Glutamatergic neuron (in vitro differentiated cells): ENCODE results near the gene CCHCR1. TPM values are rescaled to one million over a fixed set of nuclear protein-coding genes. Genes with fewer than 3 reads are reported as not detected.

ENCODE experiments used
- DNase-seq: peaks from one replicate; pipeline ENCODE4 v3.0.0; 2022
- H3K27ac Mint-ChIP-seq: one replicate; pipeline ENCODE4 v1.8.0; 2020; ENCODE audit warnings: mild to moderate bottlenecking, mixed read lengths, inconsistent platforms; ENCODE audit not compliant: unreplicated experiment
- H3K27me3 Mint-ChIP-seq: one replicate; pipeline ENCODE4 v1.8.0; 2020; ENCODE audit warnings: mild to moderate bottlenecking, moderate library complexity, mixed read lengths, inconsistent platforms; ENCODE audit not compliant: unreplicated experiment
- H3K36me3 Mint-ChIP-seq: one replicate; pipeline ENCODE4 v1.8.0; 2020; ENCODE audit warnings: mild to moderate bottlenecking, mixed read lengths, inconsistent platforms; ENCODE audit not compliant: unreplicated experiment
- H3K4me1 Mint-ChIP-seq: one replicate; pipeline ENCODE4 v1.8.0; 2020; ENCODE audit warnings: mild to moderate bottlenecking, low read depth, mixed read lengths, inconsistent platforms; ENCODE audit not compliant: unreplicated experiment
- H3K4me3 Mint-ChIP-seq: one replicate; pipeline ENCODE4 v1.8.0; 2020; ENCODE audit warnings: mild to moderate bottlenecking, mixed read lengths, inconsistent platforms; ENCODE audit not compliant: unreplicated experiment
- H3K9me3 Mint-ChIP-seq: one replicate; pipeline ENCODE4 v1.8.0; 2020; ENCODE audit warnings: mild to moderate bottlenecking, moderate library complexity, mixed read lengths, inconsistent platforms; ENCODE audit not compliant: unreplicated experiment
- CTCF ChIP-seq: fragments of 200-600 bp; sonication (generic); IDR thresholded peaks from one replicate; pipeline ENCODE4 v1.5.0; 2021; ENCODE audit not compliant: partially characterized antibody, unreplicated experiment
- total RNA-seq: library from RNA; stranded (reverse); fragmentation: NEBNext Ultra II Directional; extraction: Animal tissue kit (Norgen Biotek cat#: 25700); gene quantifications from one replicate; pipeline ENCODE4 v1.2.1, GENCODE V29; 2021; ENCODE audit not compliant: unreplicated experiment

CCHCR1 gene
- total RNA-seq, 1 donor from 2014 or later: 28.7 TPM

DNA sequence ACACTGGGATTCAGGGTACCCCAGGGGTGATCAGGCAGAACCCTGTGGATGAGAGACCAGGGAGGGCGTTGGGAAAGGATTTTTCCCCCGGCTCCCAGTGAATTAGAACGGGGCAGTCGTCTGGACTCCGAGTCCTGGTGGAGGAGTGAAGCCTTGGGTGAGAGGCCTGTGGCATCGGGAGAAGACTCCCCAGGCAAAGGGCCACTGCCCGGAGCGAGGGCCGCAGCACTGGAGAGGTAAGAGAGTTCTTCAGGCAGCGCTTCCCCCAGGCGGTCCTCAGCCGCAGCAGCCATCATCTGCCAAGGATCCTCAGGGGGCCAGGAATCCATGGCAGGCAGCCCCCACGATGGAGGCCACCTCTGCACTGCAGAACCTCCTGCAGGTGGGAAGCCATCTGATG, 45.9 kb downstream of the CCHCR1 start:
- no peak for TF ChIP-seq CTCF
- Mint-ChIP-seq H3K9me3 (no peaks in the 10 kb centered on the region), H3K27me3 (peaks cover 8% of the 10 kb centered on the region), H3K4me3 (no peak overlapping the region), H3K4me1 (no peaks in the 10 kb centered on the region), H3K27ac (no peak overlapping the region), H3K36me3 (no peaks in the 10 kb centered on the region)
- DNase-seq: no peak

- no peak for TF ChIP-seq CTCF
- H3K4me1 Mint-ChIP-seq: no peaks in the 10 kb centered on the region
These were observed 46.6 kb downstream of the CCHCR1 start for GRCh38 chr6:31110825-31111582.

GRCh38 chr6:31107052-31107451, 50.5 kb downstream of the CCHCR1 start:
- DNase-seq: no peak
- Mint-ChIP-seq H3K27ac (no peak overlapping the region), H3K27me3 (peaks cover 8% of the 10 kb centered on the region), H3K4me3 (no peak overlapping the region), H3K9me3 (peaks cover 1% of the 10 kb centered on the region), H3K36me3 (no peaks in the 10 kb centered on the region), H3K4me1 (no peaks in the 10 kb centered on the region)
- TF ChIP-seq CTCF: no peak

More at GRCh38 chr6:31110825-31111582, 46.6 kb downstream of the CCHCR1 start:
- no peak overlapping the region for H3K27ac Mint-ChIP-seq
- no peaks in the 10 kb centered on the region for H3K9me3 Mint-ChIP-seq
- H3K4me3 Mint-ChIP-seq: no peak overlapping the region
- H3K36me3 Mint-ChIP-seq: no peaks in the 10 kb centered on the region
- peaks cover 12% of the 10 kb centered on the region for H3K27me3 Mint-ChIP-seq
- no peak for DNase-seq

- Mint-ChIP-seq H3K9me3 (peaks cover 1% of the 10 kb centered on the region), H3K4me1 (no peaks in the 10 kb centered on the region), H3K4me3 (no peak overlapping the region)
These were observed 54.5 kb downstream of the CCHCR1 start for GRCh38 chr6:31103136-31103535.

More at GRCh38 chr6:31103136-31103535, 54.5 kb downstream of the CCHCR1 start:
- no peak for TF ChIP-seq CTCF
- H3K27me3 Mint-ChIP-seq: peaks cover 4% of the 10 kb centered on the region
- no peak overlapping the region for H3K27ac Mint-ChIP-seq
- DNase-seq: no peak
- H3K36me3 Mint-ChIP-seq: no peaks in the 10 kb centered on the region
